Endothelial cell of umbilical vein (primary cell): ENCODE results near the gene TICAM2. TPM values are rescaled to one million over a fixed set of nuclear protein-coding genes. Genes with fewer than 3 reads are reported as not detected.

Experiments used
- BruUV-seq: library from RNA; stranded (reverse); fragments of 400-500 nt; replicated peaks from 2 replicates; lab custom pipeline; 2021; lab: Mats Ljungman, UMichigan
- CTCF ChIA-PET: fragments of 300-600, 350-600 bp; sonication (Branson Sonifier 250); formaldehyde crosslinking; loops from one replicate; lab custom pipeline; 2021; ENCODE audit warnings: antibody characterized with exemption, inconsistent platforms; lab: Charles Lee
- POLR2A ChIA-PET: fragments of 300-600, 350-600 bp; sonication (Branson Sonifier 250); formaldehyde crosslinking; loops from one replicate; lab custom pipeline; 2021; ENCODE audit warnings: antibody characterized with exemption, inconsistent platforms; lab: Charles Lee
- DNase-seq: peaks from one replicate; pipeline ENCODE4 v3.0.0-alpha.2; 2011; ENCODE audit warnings: low read depth, low spot score
- FAIRE-seq: peaks from 2 replicates; lab custom pipeline; 2011; peaks lifted over from hg19 to GRCh38; lab: Jason Lieb, UNC
- H2AFZ ChIP-seq: 2 replicates; pipeline ENCODE4 v1.6.0; 2012; ENCODE audit warnings: low read depth, low read length, control low read depth, inconsistent platforms
- H3K27ac ChIP-seq: 2 replicates; pipeline ENCODE4 v1.5.1; 2011; ENCODE audit warnings: low read depth, mild to moderate bottlenecking, control low read depth, low read length, moderate library complexity; ENCODE audit not compliant: insufficient read depth
- H3K27me3 ChIP-seq, 2 experiments: 2 replicates each; pipeline versions ENCODE4 v1.6.0 to v1.6.1; 2011; ENCODE audit warnings: low read length in 2 of 2, mixed read lengths in 1 of 2; ENCODE audit not compliant: control insufficient read depth in 2 of 2, insufficient read depth in 2 of 2
- H3K36me3 ChIP-seq, 2 experiments: 2 replicates in 1 of 2; 3 replicates in 1 of 2; pipeline ENCODE4 v1.5.1; 2011; ENCODE audit warnings: low read length in 2 of 2, mild to moderate bottlenecking in 1 of 2, moderate library complexity in 1 of 2; ENCODE audit not compliant: control insufficient read depth in 2 of 2, insufficient read depth in 2 of 2; ENCODE audit errors: extremely low read depth in 1 of 2
- H3K4me1 ChIP-seq: 3 replicates; pipeline ENCODE4 v1.5.1; 2011; ENCODE audit warnings: mild to moderate bottlenecking, low read length; ENCODE audit not compliant: control insufficient read depth, insufficient read depth; ENCODE audit errors: extremely low read depth
- H3K4me2 ChIP-seq: 2 replicates; pipeline ENCODE4 v1.6.1; 2011; ENCODE audit warnings: low read length, control low read depth, mixed read lengths; ENCODE audit not compliant: insufficient read depth
- H3K4me3 ChIP-seq, 3 experiments: fragments of 200-600 bp in 1 of 3; sonication (generic), shearing (Covaris generic) in 1 of 3; replicated peaks in 1 of 3; 2 replicates each; pipeline ENCODE4 v1.5.1; 2011 to 2016; ENCODE audit warnings: control low read depth in 3 of 3, low read length in 3 of 3, mild to moderate bottlenecking in 2 of 3, inconsistent platforms in 1 of 3, low read depth in 1 of 3, moderate library complexity in 1 of 3; ENCODE audit not compliant: insufficient read depth in 1 of 3
- H3K79me2 ChIP-seq: 2 replicates; pipeline ENCODE4 v1.6.0; 2012; ENCODE audit warnings: low read length, inconsistent platforms; ENCODE audit not compliant: control insufficient read depth, insufficient read depth
- H3K9ac ChIP-seq: replicated peaks from 2 replicates; pipeline ENCODE3; 2011; ENCODE audit warnings: low read length, control low read depth; ENCODE audit not compliant: insufficient read depth; ENCODE audit errors: extremely low read depth
- H3K9me1 ChIP-seq: replicated peaks from 3 replicates; pipeline ENCODE4 v1.6.0; 2011; ENCODE audit warnings: mild to moderate bottlenecking, low read length; ENCODE audit not compliant: control insufficient read depth, insufficient read depth; ENCODE audit errors: extremely low read depth
- H3K9me3 ChIP-seq: replicated peaks from 2 replicates; pipeline ENCODE4 v1.5.1; 2012; ENCODE audit warnings: low read length, inconsistent platforms; ENCODE audit not compliant: control insufficient read depth, insufficient read depth
- H4K20me1 ChIP-seq: replicated peaks from 2 replicates; pipeline ENCODE3; 2011; ENCODE audit warnings: mild to moderate bottlenecking, low read length; ENCODE audit not compliant: control insufficient read depth, insufficient read depth; ENCODE audit errors: extremely low read depth
- EZH2 ChIP-seq: IDR thresholded peaks from 2 replicates; pipeline ENCODE4 v1.6.1; 2012; ENCODE audit warnings: borderline replicate concordance, low read depth, mild to moderate bottlenecking, moderate library complexity, low read length, inconsistent platforms; ENCODE audit not compliant: severe bottlenecking
- FOS ChIP-seq: IDR thresholded peaks from 2 replicates; pipeline ENCODE4 v1.6.1; 2011; ENCODE audit warnings: mild to moderate bottlenecking, low read length, moderate library complexity, borderline replicate concordance; ENCODE audit not compliant: insufficient read depth
- GATA2 ChIP-seq: IDR thresholded peaks from 2 replicates; pipeline ENCODE4 v1.7.0; 2011; ENCODE audit warnings: low read depth, mild to moderate bottlenecking, moderate library complexity, mixed read lengths, low read length; ENCODE audit not compliant: insufficient read length, insufficient read depth
- JUN ChIP-seq: IDR thresholded peaks from 2 replicates; pipeline ENCODE4 v1.6.1; 2011; ENCODE audit warnings: borderline replicate concordance, low read depth; ENCODE audit not compliant: insufficient read length, insufficient read depth
- MAX ChIP-seq: IDR thresholded peaks from 2 replicates; pipeline ENCODE4 v1.6.1; 2011; ENCODE audit not compliant: insufficient read depth, insufficient read length
- POLR2A ChIP-seq: IDR thresholded peaks from 2 replicates; pipeline ENCODE4 v1.6.1; 2012; ENCODE audit warnings: low read depth, mild to moderate bottlenecking, control low read depth, low read length
- dilution Hi-C: fragments of 300-500 bp; cut with MboI; formaldehyde crosslinking; loops from one replicate; pipeline ENCODE4 v1.15.0; 2019; ENCODE audit warnings: low sequenced_read_pairs; ENCODE audit not compliant: extremely low pct_ligation_motif_present
- intact Hi-C: fragments of 100-400 bp; cut with micrococcal nuclease; formaldehyde crosslinking; loops from one replicate; pipeline ENCODE4 v1.10.0; 2022
- polyA plus RNA-seq, 4 experiments: library from polyadenylated mRNA; depleted of rRNA in 3 of 4; stranded (reverse) in 3 of 4; unstranded in 1 of 4; fragments of >200 nt; gene quantifications; 2 replicates each; pipeline versions ENCODE4 v1.2.1 to v1.2.3, GENCODE V29; 2011 to 2012; ENCODE audit warnings: missing spikeins in 1 of 4
- total RNA-seq: library from RNA; stranded (reverse); gene quantifications from 2 replicates; pipeline ENCODE4 v1.2.3, GENCODE V29; 2021
- TF ChIP-seq, protein P1 (sequence below), 2 donors: IDR thresholded peaks; 1 replicate in 1 of 2; 2 replicates in 1 of 2; pipeline ENCODE4 v1.5.1; 2011; ENCODE audit warnings: low read length in 2 of 2, mild to moderate bottlenecking in 2 of 2, moderate library complexity in 2 of 2, control low read depth in 1 of 2, inconsistent platforms in 1 of 2, low read depth in 1 of 2; ENCODE audit not compliant: insufficient read depth in 1 of 2; ENCODE audit errors: extremely low read depth in 1 of 2

Gene TICAM2
- total and polyA plus RNA-seq, 2 donors (not counting 3 experiments of a cell fraction or from before 2014, with no cell fraction given) = 0.18 to 3.5 TPM

GRCh38 chr5:115639377-115639776, 37.1 kb upstream of the TICAM2 start:
- TF ChIP-seq, protein P1, sequence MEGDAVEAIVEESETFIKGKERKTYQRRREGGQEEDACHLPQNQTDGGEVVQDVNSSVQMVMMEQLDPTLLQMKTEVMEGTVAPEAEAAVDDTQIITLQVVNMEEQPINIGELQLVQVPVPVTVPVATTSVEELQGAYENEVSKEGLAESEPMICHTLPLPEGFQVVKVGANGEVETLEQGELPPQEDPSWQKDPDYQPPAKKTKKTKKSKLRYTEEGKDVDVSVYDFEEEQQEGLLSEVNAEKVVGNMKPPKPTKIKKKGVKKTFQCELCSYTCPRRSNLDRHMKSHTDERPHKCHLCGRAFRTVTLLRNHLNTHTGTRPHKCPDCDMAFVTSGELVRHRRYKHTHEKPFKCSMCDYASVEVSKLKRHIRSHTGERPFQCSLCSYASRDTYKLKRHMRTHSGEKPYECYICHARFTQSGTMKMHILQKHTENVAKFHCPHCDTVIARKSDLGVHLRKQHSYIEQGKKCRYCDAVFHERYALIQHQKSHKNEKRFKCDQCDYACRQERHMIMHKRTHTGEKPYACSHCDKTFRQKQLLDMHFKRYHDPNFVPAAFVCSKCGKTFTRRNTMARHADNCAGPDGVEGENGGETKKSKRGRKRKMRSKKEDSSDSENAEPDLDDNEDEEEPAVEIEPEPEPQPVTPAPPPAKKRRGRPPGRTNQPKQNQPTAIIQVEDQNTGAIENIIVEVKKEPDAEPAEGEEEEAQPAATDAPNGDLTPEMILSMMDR (IDR thresholded peaks at IDR 0.05; ENCODE audit: extremely low read depth in 1 of 2, insufficient read depth in 1 of 2, low read depth in 1 of 2, low read length in 2 of 2) = no peak
- no peak for TF ChIP-seq EZH2
- no peak for TF ChIP-seq JUN
- no peak for TF ChIP-seq POLR2A
- TF ChIP-seq GATA2 = no peak
- TF ChIP-seq MAX = no peak
- TF ChIP-seq FOS = no peak
- Histone ChIP-seq H3K4me1 (peaks cover 2% of the 10 kb centered on the region), H3K9me1 (no peaks in the 10 kb centered on the region), H3K4me2 (no peak overlapping the region), H4K20me1 (peaks cover 2% of the 10 kb centered on the region), H3K9ac (no peak overlapping the region), H3K79me2 (no peaks in the 10 kb centered on the region), H3K27ac (no peak overlapping the region), H2AFZ (no peak overlapping the region), H3K9me3 (no peaks in the 10 kb centered on the region), H3K36me3 (no peaks in the 10 kb centered on the region), H3K27me3 (peaks cover 2 to 8% of the 10 kb centered on the region in 2 experiments), H3K4me3 (no peak overlapping the region)
- ChIA-PET CTCF (interaction anchor here (0.6 kb wide), 1 partner anchor 430 kb away, joined by 3 read pairs; no protein-coding TSS in a partner anchor), POLR2A (no interaction called here)
- DNase-seq = no peak
- dilution Hi-C loops = no loop called here
- no peak for FAIRE-seq
- BruUV-seq = no TSS peak
- intact Hi-C loops = no loop called here
